Trophoblast cell (in vitro differentiated cells and primary cell): ENCODE measurements around the gene F10.

Source experiments
- DNase-seq, 2 donors: peaks; one replicate each; pipeline ENCODE4 v3.0.0-alpha.2; 2016
- H2AFZ ChIP-seq: 2 replicates; pipeline ENCODE4 v1.6.1; 2013; ENCODE audit warnings: low read length, moderate library complexity, mild to moderate bottlenecking; ENCODE audit not compliant: insufficient read depth, poor library complexity
- H2AK5ac ChIP-seq: 2 replicates; pipeline ENCODE4 v1.6.1; 2013; ENCODE audit warnings: mild to moderate bottlenecking, low read length
- H2BK120ac ChIP-seq: 2 replicates; pipeline ENCODE4 v1.6.1; 2013; ENCODE audit warnings: low read length, mild to moderate bottlenecking, moderate library complexity; ENCODE audit not compliant: insufficient read depth, poor library complexity
- H2BK12ac ChIP-seq: 2 replicates; pipeline ENCODE4 v1.6.1; 2013; ENCODE audit warnings: mild to moderate bottlenecking, low read length, moderate library complexity
- H2BK5ac ChIP-seq: 2 replicates; pipeline ENCODE4 v1.6.1; 2013; ENCODE audit warnings: low read length, low read depth, moderate library complexity, mild to moderate bottlenecking; ENCODE audit not compliant: poor library complexity
- H3K14ac ChIP-seq: 2 replicates; pipeline ENCODE4 v1.6.1; 2013; ENCODE audit warnings: mild to moderate bottlenecking, low read length
- H3K18ac ChIP-seq: 2 replicates; pipeline ENCODE4 v1.6.1; 2013; ENCODE audit warnings: mild to moderate bottlenecking, low read length
- H3K23ac ChIP-seq: 2 replicates; pipeline ENCODE4 v1.6.1; 2013; ENCODE audit warnings: low read length
- H3K27ac ChIP-seq: 2 replicates; pipeline ENCODE4 v1.5.1; 2013; ENCODE audit warnings: low read depth, mild to moderate bottlenecking, inconsistent platforms, low read length, moderate library complexity
- H3K27me3 ChIP-seq: 2 replicates; pipeline ENCODE4 v1.6.1; 2013; ENCODE audit warnings: inconsistent platforms, mild to moderate bottlenecking, low read length, moderate library complexity; ENCODE audit not compliant: insufficient read depth
- H3K36me3 ChIP-seq, 2 experiments: 1 replicate in 1 of 2; 2 replicates in 1 of 2; pipeline ENCODE4 v1.6.1; 2013; ENCODE audit warnings: low read length in 2 of 2, mild to moderate bottlenecking in 2 of 2, moderate library complexity in 1 of 2; ENCODE audit not compliant: insufficient read depth in 2 of 2, control insufficient read depth in 1 of 2
- H3K4ac ChIP-seq: 2 replicates; pipeline ENCODE4 v1.6.1; 2013; ENCODE audit warnings: low read depth, mild to moderate bottlenecking, low read length, moderate library complexity
- H3K4me1 ChIP-seq, 2 experiments: 1 replicate in 1 of 2; 2 replicates in 1 of 2; pipeline ENCODE4 v1.6.1; 2013; ENCODE audit warnings: low read length in 2 of 2, mild to moderate bottlenecking in 2 of 2, moderate library complexity in 1 of 2; ENCODE audit not compliant: insufficient read depth in 2 of 2, control insufficient read depth in 1 of 2
- H3K4me2 ChIP-seq: 2 replicates; pipeline ENCODE4 v1.6.1; 2013; ENCODE audit warnings: inconsistent platforms, mild to moderate bottlenecking, low read length, moderate library complexity
- H3K4me3 ChIP-seq: 2 replicates; pipeline ENCODE4 v1.5.1; 2013; ENCODE audit warnings: mild to moderate bottlenecking, low read depth, low read length, inconsistent platforms
- H3K79me1 ChIP-seq: one replicate; pipeline ENCODE4 v1.6.1; 2013; ENCODE audit warnings: low read length
- H3K79me2 ChIP-seq: 2 replicates; pipeline ENCODE4 v1.6.1; 2013; ENCODE audit warnings: low read length, mild to moderate bottlenecking; ENCODE audit not compliant: control insufficient read depth, insufficient read depth, poor library complexity
- H3K9ac ChIP-seq: 2 replicates; pipeline ENCODE4 v1.6.1; 2013; ENCODE audit warnings: mild to moderate bottlenecking, low read length
- H3K9me3 ChIP-seq: 2 replicates; pipeline ENCODE4 v1.6.1; 2013; ENCODE audit warnings: low read depth, mild to moderate bottlenecking, control low read depth, inconsistent platforms, low read length; ENCODE audit not compliant: insufficient read depth
- H4K12ac ChIP-seq: 2 replicates; pipeline ENCODE4 v1.6.1; 2013; ENCODE audit warnings: low read depth, mild to moderate bottlenecking, low read length, moderate library complexity
- H4K8ac ChIP-seq: 2 replicates; pipeline ENCODE4 v1.6.1; 2013; ENCODE audit warnings: low read depth, mild to moderate bottlenecking, low read length, moderate library complexity
- H4K91ac ChIP-seq: one replicate; pipeline ENCODE4 v1.6.1; 2013; ENCODE audit warnings: low read depth, mild to moderate bottlenecking, low read length, moderate library complexity
- WGBS: extraction: QIAGEN DNeasy Blood & Tissue Kit; methylation state at CpG from one replicate; pipeline ENCODE4 v1.1.7; 2013; ENCODE audit warnings: missing lambda C conversion rate; ENCODE audit not compliant: insufficient read length, insufficient coverage; ENCODE audit errors: extremely low coverage; 5-methylcytosine and 5-hydroxymethylcytosine counted together

The F10 gene

GRCh38 chr13:113179374-113180230 is 57.0 kb downstream of the F10 start:
- Histone ChIP-seq H3K14ac (no peak overlapping the region), H3K27me3 (no peaks in the 10 kb centered on the region), H2BK120ac (no peak overlapping the region), H3K4me2 (no peak overlapping the region), H3K23ac (no peak overlapping the region), H4K8ac (no peak overlapping the region), H3K4me1 (no peaks in the 10 kb centered on the region), H3K36me3 (peaks cover 39 to 53% of the 10 kb centered on the region in 2 experiments), H3K9ac (no peak overlapping the region), H3K18ac (no peak overlapping the region), H2AFZ (no peak overlapping the region), H2BK12ac (no peak overlapping the region), H3K4me3 (no peak overlapping the region), H4K91ac (no peak overlapping the region), H2BK5ac (no peak overlapping the region), H3K79me1 (no peaks in the 10 kb centered on the region), H3K79me2 (no peaks in the 10 kb centered on the region), H3K27ac (no peak overlapping the region), H3K4ac (no peak overlapping the region), H4K12ac (no peak overlapping the region), H3K9me3 (no peaks in the 10 kb centered on the region), H2AK5ac (no peak overlapping the region)
- no peak for DNase-seq
- no CpG with 5 or more reads among the region's 28 CpGs for WGBS

DNA sequence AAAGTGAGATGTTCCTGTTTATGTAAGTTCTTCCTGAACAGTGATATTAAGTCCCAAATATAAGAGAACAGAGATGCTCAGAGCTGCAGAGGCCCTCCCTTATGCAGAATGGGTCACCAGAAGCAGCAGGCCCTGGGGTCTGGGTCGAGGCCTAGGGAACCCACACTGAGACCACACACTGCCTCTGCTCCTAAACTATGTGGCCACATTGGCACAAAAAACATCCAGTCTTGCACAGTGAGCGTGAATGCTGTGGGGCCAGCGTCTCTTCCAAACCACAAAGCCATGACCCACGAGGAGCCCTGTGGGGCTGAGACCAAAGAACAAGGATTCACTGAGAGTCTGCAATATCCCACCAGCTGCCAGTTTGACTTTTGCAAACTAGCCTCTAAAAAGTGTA is 59.4 kb downstream of the F10 start:
- Histone ChIP-seq H2BK12ac (no peak overlapping the region), H3K27ac (no peak overlapping the region), H2AFZ (no peak overlapping the region), H4K91ac (no peak overlapping the region), H3K4me2 (no peak overlapping the region), H3K79me1 (no peaks in the 10 kb centered on the region), H3K18ac (no peak overlapping the region), H3K9me3 (no peaks in the 10 kb centered on the region), H3K4me3 (no peak overlapping the region), H2AK5ac (no peak overlapping the region), H3K36me3 (peaks cover 28 to 41% of the 10 kb centered on the region in 2 experiments), H3K14ac (no peak overlapping the region), H3K23ac (no peak overlapping the region), H3K27me3 (no peaks in the 10 kb centered on the region), H3K79me2 (no peaks in the 10 kb centered on the region), H2BK120ac (no peak overlapping the region), H3K9ac (no peak overlapping the region), H3K4me1 (peaks cover 0 to under 1% of the 10 kb centered on the region in 2 experiments), H4K8ac (no peak overlapping the region), H2BK5ac (no peak overlapping the region), H4K12ac (no peak overlapping the region), H3K4ac (no peak overlapping the region)
- WGBS = no CpG with 5 or more reads among the region's 4 CpGs
- no peak for DNase-seq

DNA sequence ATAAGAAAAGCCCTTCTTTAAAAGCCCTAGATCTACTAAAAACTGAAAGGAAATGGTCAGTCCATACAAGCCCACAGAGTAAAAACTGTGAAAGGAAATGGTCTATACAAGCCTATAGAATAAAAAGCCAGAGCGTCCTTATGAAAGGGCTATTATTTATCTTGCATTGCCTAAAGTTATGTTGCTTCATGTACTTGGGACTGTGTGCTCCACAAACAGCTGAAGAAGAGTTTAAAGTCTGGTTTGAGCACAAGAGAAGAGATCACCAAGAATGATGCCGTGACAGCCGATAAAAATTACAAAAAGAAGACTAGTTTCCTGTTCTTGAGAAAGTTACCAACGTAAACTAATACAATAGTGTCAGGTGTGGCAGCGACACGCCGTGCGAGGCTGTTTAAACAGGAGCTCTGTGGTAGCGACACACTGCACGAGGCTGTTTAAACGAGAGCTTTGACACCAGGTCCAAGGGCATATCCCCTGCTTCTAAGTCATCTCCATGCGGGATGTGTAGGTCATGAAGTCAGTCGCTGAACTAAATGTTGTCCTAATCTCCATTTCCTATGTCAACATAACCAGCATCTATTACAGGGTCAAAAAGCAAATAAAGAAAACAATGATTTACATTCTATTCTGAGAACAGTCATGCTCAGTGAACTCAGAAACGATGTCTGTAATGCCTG is 61.0 kb downstream of the F10 start:
- no peak overlapping the region for H2AK5ac ChIP-seq
- no peak overlapping the region for H2BK120ac ChIP-seq
- H3K36me3 ChIP-seq = peaks cover 33 to 42% of the 10 kb centered on the region in 2 experiments
- no peak overlapping the region for H4K91ac ChIP-seq
- no CpG with 5 or more reads among the region's 14 CpGs for WGBS
- H3K4ac ChIP-seq = no peak overlapping the region
- H4K8ac ChIP-seq = no peak overlapping the region
- H3K9me3 ChIP-seq = no peaks in the 10 kb centered on the region
- H3K4me2 ChIP-seq = no peak overlapping the region
- H3K4me1 ChIP-seq = peaks cover 0 to 4% of the 10 kb centered on the region in 2 experiments
- no peak overlapping the region for H2BK12ac ChIP-seq
- H3K14ac ChIP-seq = no peak overlapping the region
- no peak overlapping the region for H3K4me3 ChIP-seq
- H3K79me2 ChIP-seq = no peaks in the 10 kb centered on the region
- H3K27ac ChIP-seq = no peak overlapping the region
- H3K23ac ChIP-seq = no peak overlapping the region
- no peak overlapping the region for H3K18ac ChIP-seq
- no peaks in the 10 kb centered on the region for H3K79me1 ChIP-seq
- DNase-seq = no peak
- H3K27me3 ChIP-seq = no peaks in the 10 kb centered on the region
- no peak overlapping the region for H2BK5ac ChIP-seq
- H2AFZ ChIP-seq = no peak overlapping the region
- no peak overlapping the region for H4K12ac ChIP-seq
- no peak overlapping the region for H3K9ac ChIP-seq

DNA sequence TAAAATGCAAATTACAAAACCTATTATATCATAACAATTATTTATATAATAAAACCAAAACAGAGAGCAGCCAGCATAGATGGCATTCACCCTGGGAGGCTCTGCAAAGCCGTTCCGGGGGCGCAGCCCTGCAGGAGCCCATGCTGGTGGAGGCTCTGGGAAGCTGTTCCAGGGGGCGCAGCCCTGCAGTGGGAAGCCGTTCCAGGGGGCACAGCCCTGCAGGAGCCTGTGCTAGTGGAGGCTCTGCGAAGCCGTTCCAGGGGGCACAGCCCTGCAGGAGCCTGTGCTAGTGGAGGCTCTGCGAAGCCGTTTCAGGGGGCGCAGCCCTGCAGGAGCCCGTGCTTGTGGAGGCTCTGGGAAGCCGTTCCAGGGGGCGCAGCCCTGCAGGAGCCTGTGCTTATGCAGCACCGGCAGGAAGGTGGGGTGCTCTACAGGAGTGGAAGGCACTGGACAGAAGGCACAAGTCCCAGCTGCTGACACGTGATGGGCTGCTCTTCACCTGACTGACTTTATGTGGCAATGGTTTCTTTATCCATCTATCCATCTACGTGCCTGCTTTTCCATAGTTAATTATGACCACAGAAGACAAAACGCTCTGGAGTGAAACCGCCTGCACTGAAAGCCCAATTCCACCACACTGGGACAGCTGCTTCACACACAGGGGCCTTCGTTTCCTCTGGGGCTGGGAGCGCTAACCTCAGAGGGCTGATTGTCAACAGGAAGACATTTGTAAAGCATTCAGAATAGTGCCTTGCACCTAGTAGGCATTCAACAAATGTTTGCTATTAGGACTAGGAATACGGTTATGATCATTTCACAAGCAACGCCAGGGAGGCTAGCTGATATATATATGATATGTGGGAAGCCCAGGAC is 62.2 kb downstream of the F10 start:
- Histone ChIP-seq H2BK12ac (no peak overlapping the region), H3K23ac (no peak overlapping the region), H3K79me2 (no peaks in the 10 kb centered on the region), H3K4me1 (peaks cover 0 to 4% of the 10 kb centered on the region in 2 experiments), H3K36me3 (peaks cover 29 to 38% of the 10 kb centered on the region in 2 experiments), H2BK120ac (no peak overlapping the region), H3K18ac (no peak overlapping the region), H2AK5ac (no peak overlapping the region), H2AFZ (no peak overlapping the region), H4K91ac (no peak overlapping the region), H4K8ac (no peak overlapping the region), H3K4me2 (no peak overlapping the region), H3K27me3 (no peaks in the 10 kb centered on the region), H3K4me3 (no peak overlapping the region), H3K27ac (no peak overlapping the region), H2BK5ac (no peak overlapping the region), H3K14ac (no peak overlapping the region), H4K12ac (no peak overlapping the region), H3K79me1 (no peaks in the 10 kb centered on the region), H3K9ac (no peak overlapping the region), H3K4ac (no peak overlapping the region), H3K9me3 (no peaks in the 10 kb centered on the region)
- DNase-seq = no peak
- WGBS = no CpG with 5 or more reads among the region's 22 CpGs
